HAP-1 (cell line): ENCODE measurements around the gene ZDHHC11B.
A peak's percentile ranks its signal among the peaks of the same experiment; 100 is the strongest.
"Not testable (repeated sequence)": the region's sequence is repeated elsewhere in the genome, so short reads cannot be mapped to it uniquely, and the experiment has no call there.

ENCODE experiments used
- DNase-seq, 2 experiments: peaks; one replicate each; pipeline ENCODE4 v3.0.0-alpha.2; 2016 to 2020; ENCODE audit warnings: low spot score in 2 of 2
- H3K27me3 ChIP-seq: fragments of 250-450 bp; sonication (Bioruptor Pico); 2 replicates; pipeline ENCODE4 v1.5.1; 2020; ENCODE audit warnings: low read depth, mild to moderate bottlenecking, moderate library complexity
- H3K36me3 ChIP-seq: fragments of 250-450 bp; sonication (Bioruptor Pico); replicated peaks from 2 replicates; pipeline ENCODE4 v1.5.1; 2020; ENCODE audit warnings: mild to moderate bottlenecking
- H3K4me1 ChIP-seq: fragments of 250-450 bp; sonication (Bioruptor Pico); 2 replicates; pipeline ENCODE4 v1.5.1; 2020; ENCODE audit warnings: mild to moderate bottlenecking
- H3K4me3 ChIP-seq: fragments of 250-450 bp; sonication (Bioruptor Pico); 2 replicates; pipeline ENCODE4 v1.5.1; 2020; ENCODE audit warnings: mild to moderate bottlenecking, moderate library complexity
- H3K9me3 ChIP-seq: fragments of 250-450 bp; sonication (Bioruptor Pico); 2 replicates; pipeline ENCODE4 v1.5.1; 2020; ENCODE audit warnings: mild to moderate bottlenecking, moderate library complexity
- in situ Hi-C: fragments of 300-500 bp; cut with MboI; formaldehyde crosslinking; loops from 3 replicates; pipeline ENCODE4 v1.14.3; 2020; ENCODE audit warnings: low sequenced_read_pairs, inconsistent platforms, mixed read lengths

The ZDHHC11B gene, protein sequence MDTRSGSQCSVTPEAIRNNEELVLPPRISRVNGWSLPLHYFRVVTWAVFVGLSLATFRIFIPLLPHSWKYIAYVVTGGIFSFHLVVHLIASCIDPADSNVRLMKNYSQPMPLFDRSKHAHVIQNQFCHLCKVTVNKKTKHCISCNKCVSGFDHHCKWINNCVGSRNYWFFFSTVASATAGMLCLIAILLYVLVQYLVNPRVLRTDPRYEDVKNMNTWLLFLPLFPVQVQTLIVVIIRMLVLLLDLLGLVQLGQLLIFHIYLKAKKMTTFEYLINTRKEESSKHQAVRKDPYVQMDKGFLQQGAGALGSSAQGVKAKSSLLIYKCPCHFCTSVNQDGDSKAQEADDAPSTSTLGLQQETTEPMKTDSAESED

DNA sequence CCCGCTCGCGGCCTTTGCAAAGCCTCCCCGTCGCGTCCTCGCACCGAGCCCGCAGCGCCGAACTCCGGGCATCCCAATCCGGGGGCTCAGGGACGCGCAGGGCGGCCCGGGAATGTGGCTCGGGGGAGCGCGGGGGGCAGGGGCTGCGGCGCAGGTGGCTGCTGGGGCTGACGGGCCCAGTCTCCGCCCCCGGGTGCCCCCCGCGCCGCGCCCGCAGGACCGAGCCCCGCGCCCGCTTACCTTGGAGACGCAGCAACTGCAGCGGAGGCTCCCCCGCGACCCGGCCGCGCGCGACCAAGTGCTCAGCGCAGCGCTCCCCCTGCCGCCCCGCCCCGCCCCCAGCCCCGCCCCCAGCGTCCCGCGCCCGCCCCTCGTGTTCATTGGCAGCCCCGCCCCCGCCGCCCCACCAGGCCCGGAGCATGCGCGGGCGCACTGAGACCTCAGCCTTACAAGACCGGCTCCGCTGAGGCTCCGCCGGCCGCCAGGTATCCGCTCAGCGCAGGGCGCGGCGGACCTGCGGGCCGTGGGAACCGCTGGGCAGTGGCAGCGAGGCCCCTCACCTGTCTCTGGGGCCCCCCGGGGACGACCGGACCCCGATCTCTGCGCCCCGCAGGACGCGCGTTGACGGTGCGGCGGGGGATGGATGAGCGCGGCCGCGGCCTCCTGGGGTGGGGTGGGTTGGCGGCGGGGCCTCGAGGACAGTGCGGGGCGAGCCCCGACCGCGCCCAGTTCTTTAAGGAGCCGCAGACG lies at the start of gene ZDHHC11B:
Gene ZDHHC11B, minus strand, starts transcription at position 302 of the 750 bp plus-strand sequence. CDS start 17,810 bp downstream, outside the sequence.
- H3K36me3 ChIP-seq, H3K9me3 ChIP-seq, in situ Hi-C loops, H3K4me1 ChIP-seq, H3K27me3 ChIP-seq: not testable (repeated sequence)
- peak within 1 kb of the TSS; percentile 74 for H3K4me3 ChIP-seq
- DNase-seq, result peak; percentile 86 to 96

DNA sequence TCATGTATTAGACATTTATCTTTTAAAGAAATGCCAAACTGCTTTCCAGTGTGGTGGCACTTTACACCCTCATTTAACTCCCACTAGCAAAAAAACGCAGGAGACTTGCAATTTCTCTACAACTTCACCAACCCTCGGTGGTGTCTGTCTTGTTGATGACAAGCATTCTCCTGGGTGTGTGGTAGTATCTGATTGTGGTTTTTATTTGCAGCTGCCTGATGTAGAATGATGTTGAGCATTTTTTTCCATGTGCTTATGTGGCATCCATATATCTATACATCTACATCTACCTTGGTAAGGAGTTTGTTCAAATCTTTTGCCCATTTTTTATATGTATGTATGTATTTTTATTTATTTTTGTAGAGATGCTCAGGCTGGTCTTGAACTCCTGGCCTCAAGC lies 49.5 kb upstream of the ZDHHC11B start:
- H3K27me3 ChIP-seq, H3K4me3 ChIP-seq, H3K9me3 ChIP-seq, H3K4me1 ChIP-seq, in situ Hi-C loops, H3K36me3 ChIP-seq, DNase-seq: not testable (repeated sequence)

DNA sequence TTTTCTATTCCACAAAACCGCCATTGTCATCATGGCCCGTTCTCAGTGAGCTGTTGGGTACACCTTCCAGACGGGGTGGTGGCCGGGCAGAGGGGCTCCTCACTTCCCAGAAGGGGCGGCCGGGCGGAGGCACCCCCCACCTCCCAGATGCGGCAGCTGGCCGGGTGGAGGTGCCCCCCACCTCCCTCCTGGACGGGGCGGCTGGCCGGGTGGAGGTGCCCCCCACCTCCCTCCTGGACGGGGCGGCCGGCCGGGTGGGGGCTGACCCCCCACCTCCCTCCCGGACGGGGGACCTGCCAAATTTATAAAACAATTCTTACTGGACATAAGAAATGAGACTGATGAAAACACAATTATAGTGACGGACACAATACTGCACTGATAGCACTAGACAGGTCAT lies 43.7 kb upstream of the ZDHHC11B start:
- H3K4me1 ChIP-seq, H3K4me3 ChIP-seq, H3K36me3 ChIP-seq, DNase-seq, in situ Hi-C loops, H3K9me3 ChIP-seq, H3K27me3 ChIP-seq: not testable (repeated sequence)

DNA sequence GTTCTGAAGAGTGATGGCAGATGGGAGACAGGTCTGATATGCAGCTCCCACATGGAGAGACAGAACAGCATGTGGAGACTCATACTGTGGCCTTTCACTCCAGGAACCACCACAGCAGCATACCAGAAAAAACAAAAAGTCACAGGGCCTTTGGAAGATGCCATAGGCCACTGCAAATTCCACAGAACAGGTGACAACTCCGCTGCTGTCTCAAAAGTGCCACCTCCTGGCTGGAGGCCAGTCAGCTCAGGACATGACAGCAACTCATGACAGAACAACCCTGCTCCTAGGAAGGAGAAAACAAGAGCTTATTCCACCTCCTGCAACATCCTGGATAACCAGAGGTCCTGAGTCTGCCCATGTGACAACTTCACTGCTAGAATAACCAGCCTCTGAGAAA lies 41.0 kb upstream of the ZDHHC11B start:
- H3K4me1 ChIP-seq, in situ Hi-C loops, H3K4me3 ChIP-seq, DNase-seq, H3K36me3 ChIP-seq, H3K9me3 ChIP-seq, H3K27me3 ChIP-seq: not testable (repeated sequence)

DNA sequence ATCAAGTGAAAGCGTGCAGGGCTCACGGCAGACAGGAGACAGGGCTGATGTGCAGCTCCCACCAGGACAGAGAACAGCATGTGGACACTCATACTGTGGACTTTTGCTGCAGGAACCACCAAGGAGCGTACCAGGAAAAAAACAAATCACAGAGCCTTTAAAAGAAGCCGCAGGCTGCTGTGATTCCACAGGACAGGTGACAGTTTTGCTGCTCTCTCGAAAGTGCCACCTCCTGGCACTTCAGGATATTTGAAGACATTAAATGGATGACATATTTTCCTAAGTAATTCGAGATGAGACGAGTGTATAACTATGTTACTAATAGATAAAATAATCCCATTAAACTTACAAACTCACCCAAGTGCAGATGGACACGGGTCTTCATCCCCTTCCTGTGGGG lies 37.0 kb upstream of the ZDHHC11B start:
- no peak for DNase-seq
- no peaks in the 10 kb centered on the region for H3K9me3 ChIP-seq
- no peaks in the 10 kb centered on the region for H3K27me3 ChIP-seq
- H3K36me3 ChIP-seq, result no peaks in the 10 kb centered on the region
- H3K4me1 ChIP-seq, result no peaks in the 10 kb centered on the region
- H3K4me3 ChIP-seq, result no peak overlapping the region
- in situ Hi-C loops, result no loop called here

DNA sequence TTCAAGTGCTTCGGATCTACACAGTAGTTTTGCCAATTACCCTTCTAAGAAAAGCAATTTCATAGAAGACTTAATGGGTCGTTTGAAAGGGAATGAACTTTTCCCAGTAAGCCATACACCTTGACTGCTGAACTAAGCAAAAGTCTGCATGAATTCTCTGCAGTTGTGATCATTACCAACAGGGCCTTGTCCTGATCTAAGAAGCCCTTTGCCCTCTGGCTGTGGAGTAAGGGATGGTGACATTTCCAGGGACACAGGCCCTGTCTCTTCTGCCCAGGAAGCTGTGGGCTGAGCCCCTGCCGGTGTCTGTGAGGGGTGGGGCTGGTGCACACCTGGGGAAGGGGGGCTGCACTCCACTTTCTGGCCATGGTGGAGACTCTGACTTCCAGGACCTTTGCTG lies 35.7 kb upstream of the ZDHHC11B start:
- no peaks in the 10 kb centered on the region for H3K27me3 ChIP-seq
- in situ Hi-C loops, result no loop called here
- H3K4me1 ChIP-seq, result no peaks in the 10 kb centered on the region
- no peaks in the 10 kb centered on the region for H3K36me3 ChIP-seq
- no peak overlapping the region for H3K4me3 ChIP-seq
- no peaks in the 10 kb centered on the region for H3K9me3 ChIP-seq
- no peak for DNase-seq

DNA sequence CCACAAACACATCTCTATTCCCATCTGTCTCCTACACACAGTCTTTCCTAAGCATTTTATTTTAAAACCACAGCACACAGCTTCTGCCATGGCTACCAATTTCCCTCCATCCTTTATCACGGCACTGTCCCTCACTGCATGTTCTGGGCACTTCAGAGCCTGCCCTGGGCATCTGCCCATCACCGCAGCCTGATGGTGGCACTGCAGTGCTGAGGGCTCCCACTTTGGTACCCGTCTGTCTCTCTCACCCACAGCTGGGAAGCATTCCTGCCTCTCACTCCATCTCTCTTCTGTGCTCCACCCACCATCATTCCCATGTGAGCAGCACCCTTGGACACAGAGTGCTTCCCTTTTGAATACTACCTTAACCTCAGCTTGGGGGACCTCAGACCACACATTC lies 34.5 kb upstream of the ZDHHC11B start:
- no peak for DNase-seq
- no peaks in the 10 kb centered on the region for H3K27me3 ChIP-seq

DNA sequence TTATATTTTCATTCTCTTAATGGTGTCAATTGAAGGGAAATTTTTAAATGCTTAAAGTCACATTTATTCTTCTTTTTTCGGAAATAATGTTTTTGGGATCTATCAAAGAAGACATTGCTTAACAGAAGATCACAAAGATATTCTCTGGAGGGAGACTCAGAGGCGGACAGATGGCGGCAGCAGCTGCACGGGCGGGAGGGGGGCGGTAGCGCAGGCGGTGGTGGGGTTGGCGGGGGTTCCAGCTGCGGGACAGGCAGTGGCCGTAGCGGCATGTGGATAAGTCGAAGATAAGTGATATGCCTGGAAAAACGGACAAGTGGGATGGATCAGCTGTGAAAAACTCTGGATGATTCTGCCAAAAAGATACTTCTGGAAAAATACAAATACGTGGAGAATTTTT lies 31.6 kb upstream of the ZDHHC11B start:
- Histone ChIP-seq H3K27me3 (no peaks in the 10 kb centered on the region), H3K4me1 (peaks cover 5% of the 10 kb centered on the region; the same call in 1 of the 2 replicates), H3K4me3 (no peak overlapping the region), H3K36me3 (no peaks in the 10 kb centered on the region), H3K9me3 (no peaks in the 10 kb centered on the region)
- DNase-seq, result no peak
- in situ Hi-C loops, result no loop called here

More for the DNA sequence above, 34.5 kb upstream of the ZDHHC11B start:
- Histone ChIP-seq H3K4me3 (no peak overlapping the region), H3K4me1 (no peaks in the 10 kb centered on the region), H3K9me3 (no peaks in the 10 kb centered on the region), H3K36me3 (no peaks in the 10 kb centered on the region)
- in situ Hi-C loops, result no loop called here

DNA sequence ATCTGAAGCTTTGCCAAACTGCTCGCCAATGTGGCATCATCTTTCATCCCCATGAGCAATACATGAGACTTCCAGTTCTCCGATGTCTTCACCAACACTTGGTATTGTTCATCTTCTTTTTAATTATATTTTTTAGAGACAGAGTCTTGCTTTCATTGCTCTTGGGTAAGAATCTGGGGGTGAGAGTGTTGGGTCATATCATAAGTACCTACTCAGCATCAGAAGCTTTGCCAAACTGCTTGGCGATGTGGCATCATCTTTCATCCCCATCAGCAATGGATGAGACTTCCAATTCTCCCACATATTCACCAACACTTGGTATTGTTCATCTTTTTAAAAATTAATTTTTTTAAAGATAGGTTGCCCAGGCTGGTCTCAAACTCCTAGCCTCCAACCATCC lies 30.9 kb upstream of the ZDHHC11B start:
- DNase-seq, result no peak
- peaks cover 5% of the 10 kb centered on the region; the same call in 1 of the 2 replicates for H3K4me1 ChIP-seq
- H3K9me3 ChIP-seq, result no peaks in the 10 kb centered on the region
- H3K4me3 ChIP-seq, result no peak overlapping the region
- H3K36me3 ChIP-seq, result no peaks in the 10 kb centered on the region
- H3K27me3 ChIP-seq, result no peaks in the 10 kb centered on the region
- in situ Hi-C loops, result no loop called here

DNA sequence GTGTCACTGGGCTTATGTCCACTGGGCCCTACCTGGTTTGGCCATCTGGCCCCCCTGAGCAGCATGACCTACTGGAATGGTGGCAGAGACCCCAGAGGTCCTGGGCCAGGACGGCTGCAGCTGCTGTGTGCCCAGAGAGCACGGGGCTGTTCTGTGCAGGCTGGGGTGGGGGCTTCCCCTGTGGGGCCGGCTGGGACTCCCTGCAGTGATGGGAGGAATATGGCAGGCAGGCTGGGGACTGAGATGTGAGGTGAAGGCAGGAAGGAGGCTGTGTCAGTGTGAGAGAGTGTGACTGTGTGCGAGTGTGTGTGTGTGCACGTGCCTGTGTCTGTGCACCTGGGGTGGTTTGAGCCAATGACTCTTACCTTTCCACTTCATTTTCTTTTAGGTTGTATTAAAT lies 29.0 kb upstream of the ZDHHC11B start:
- H3K4me3 ChIP-seq, H3K4me1 ChIP-seq, DNase-seq, in situ Hi-C loops, H3K9me3 ChIP-seq, H3K36me3 ChIP-seq, H3K27me3 ChIP-seq: not testable (repeated sequence)

DNA sequence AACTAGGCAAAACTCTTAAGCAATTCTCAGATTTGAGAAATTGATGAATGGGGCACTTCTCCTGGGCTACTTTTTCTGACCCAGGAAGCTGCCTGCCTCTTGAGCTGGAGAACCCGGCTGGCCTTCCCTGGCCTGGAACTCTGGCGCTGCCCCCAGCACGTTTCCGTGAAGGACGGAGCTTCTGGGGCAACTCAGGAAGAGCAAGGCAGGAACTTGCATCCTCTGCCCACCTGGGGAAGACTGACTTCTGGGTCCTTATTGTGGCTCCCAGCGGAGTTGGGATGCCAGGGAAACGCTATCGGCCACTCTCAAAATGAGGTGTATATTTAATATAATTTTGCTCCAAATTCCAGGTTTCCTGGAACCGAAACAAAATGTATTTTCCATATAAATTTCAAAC lies 26.9 kb upstream of the ZDHHC11B start:
- H3K27me3 ChIP-seq, H3K4me3 ChIP-seq, H3K4me1 ChIP-seq, H3K36me3 ChIP-seq, DNase-seq, H3K9me3 ChIP-seq, in situ Hi-C loops: not testable (repeated sequence)

DNA sequence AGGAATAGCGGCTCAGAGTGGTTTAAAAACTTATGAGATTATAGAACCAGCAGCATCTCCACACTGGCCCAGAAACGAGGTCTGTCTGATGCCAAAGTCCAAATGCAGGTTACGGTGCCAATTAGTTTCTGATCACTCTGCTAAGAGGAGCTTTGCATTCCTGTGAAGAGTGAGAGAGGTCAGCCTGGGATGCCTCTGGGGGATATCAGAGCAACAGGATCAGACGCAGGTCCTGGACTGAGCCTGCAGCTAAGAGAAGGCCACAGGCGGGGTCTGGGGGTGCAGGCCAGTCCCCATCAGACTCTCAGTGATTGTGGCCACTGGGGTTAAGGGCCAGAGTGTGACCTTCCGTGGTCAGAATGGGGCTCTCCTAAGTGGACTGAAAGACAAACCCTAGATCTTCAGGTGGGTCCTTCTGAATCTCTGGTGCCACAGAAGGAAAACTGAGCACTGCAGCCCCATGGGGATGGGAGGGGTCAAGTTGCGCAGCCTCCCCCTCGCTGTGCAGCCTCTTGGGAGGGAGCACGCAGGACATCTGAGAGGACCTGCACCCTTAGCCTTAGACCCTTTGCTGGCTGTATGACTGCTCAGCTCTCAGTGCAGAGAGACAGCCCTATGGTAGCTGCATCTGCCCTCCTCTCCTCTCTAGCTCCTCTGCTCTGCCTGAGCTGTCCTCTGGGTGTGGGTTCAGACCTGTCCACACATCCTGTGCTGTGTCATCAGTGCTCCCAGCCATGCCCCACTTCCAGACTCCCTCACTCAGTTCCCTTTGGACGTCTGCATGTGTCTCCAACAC lies 23.4 kb upstream of the ZDHHC11B start:
- H3K4me3 ChIP-seq, DNase-seq, in situ Hi-C loops, H3K9me3 ChIP-seq, H3K27me3 ChIP-seq, H3K4me1 ChIP-seq, H3K36me3 ChIP-seq: not testable (repeated sequence)

DNA sequence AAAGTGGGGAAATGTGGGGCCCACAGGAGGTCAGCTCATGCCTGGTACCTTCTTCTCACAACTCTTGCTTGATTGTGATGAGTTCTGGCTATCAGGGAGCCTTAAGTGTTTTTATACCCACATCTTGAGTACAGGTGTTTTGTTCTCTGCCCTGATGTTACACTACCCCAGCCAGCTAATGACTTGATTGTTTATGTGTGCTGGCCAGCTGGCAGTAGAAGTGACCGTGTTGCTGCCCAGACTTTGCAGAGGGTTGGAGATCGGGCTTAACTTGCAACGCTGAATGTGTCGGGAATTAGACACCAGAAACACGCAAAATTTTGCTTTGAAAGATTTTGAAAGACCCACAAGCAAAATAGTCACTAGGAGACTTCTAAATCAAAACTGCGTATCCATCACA lies 16.9 kb upstream of the ZDHHC11B start:
- in situ Hi-C loops, result no loop called here
- H3K4me1 ChIP-seq, result no peaks in the 10 kb centered on the region
- no peaks in the 10 kb centered on the region for H3K36me3 ChIP-seq
- no peaks in the 10 kb centered on the region for H3K9me3 ChIP-seq
- DNase-seq, result no peak
- no peaks in the 10 kb centered on the region for H3K27me3 ChIP-seq
- no peak overlapping the region for H3K4me3 ChIP-seq

DNA sequence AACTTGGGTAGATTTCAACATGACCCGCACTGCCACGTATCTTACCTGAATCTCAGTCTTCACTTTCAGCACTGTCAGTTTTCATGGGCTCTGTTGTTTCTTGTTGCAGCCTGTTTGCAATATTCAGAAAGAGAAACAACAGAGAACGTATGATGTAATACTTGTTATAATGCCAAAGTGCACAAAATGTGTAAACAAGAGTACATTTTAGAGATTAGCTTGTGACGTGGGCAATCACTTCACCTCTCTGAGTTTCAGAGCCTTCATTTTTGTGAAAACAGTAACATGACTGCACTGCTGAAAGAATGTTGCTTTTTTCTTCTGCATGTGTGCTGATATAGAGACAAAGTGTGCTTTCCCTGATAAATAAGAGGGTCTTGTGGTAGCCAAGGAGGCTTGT lies 16.5 kb upstream of the ZDHHC11B start:
- in situ Hi-C loops, H3K4me1 ChIP-seq, H3K27me3 ChIP-seq, H3K4me3 ChIP-seq, H3K9me3 ChIP-seq, H3K36me3 ChIP-seq, DNase-seq: not testable (repeated sequence)
